Smooth muscle cell (in vitro differentiated cells): ENCODE results near the gene APOM. TPM values are rescaled to one million over a fixed set of nuclear protein-coding genes. Genes with fewer than 3 reads are reported as not detected.

Source experiments
- DNase-seq: peaks from one replicate; lab custom pipeline; 2025; ENCODE audit not compliant: unreplicated experiment; lab: John Stamatoyannopoulos, UW
- H2AFZ ChIP-seq: fragments of 200-600 bp; sonication (generic); 2 replicates; pipeline ENCODE4 v1.6.0; 2016; ENCODE audit warnings: antibody characterized with exemption, low read depth, mild to moderate bottlenecking
- H3F3A ChIP-seq: fragments of 200-600 bp; sonication (generic); 2 replicates; pipeline ENCODE4 v1.6.0; 2017; ENCODE audit warnings: antibody characterized with exemption, low read depth
- H3K27ac ChIP-seq: fragments of 200-600 bp; sonication (generic); 2 replicates; pipeline ENCODE4 v1.5.1; 2016; ENCODE audit warnings: low read depth, mild to moderate bottlenecking
- H3K27me3 ChIP-seq: fragments of 200-600 bp; sonication (generic); 2 replicates; pipeline ENCODE4 v1.6.1; 2016; ENCODE audit warnings: low read depth, mild to moderate bottlenecking
- H3K36me3 ChIP-seq: fragments of 200-600 bp; sonication (generic); 2 replicates; pipeline ENCODE4 v1.5.1; 2016; ENCODE audit warnings: low read depth
- H3K4me1 ChIP-seq: fragments of 200-600 bp; sonication (generic); 2 replicates; pipeline ENCODE4 v1.5.1; 2016; ENCODE audit warnings: low read depth
- H3K4me2 ChIP-seq: fragments of 200-600 bp; sonication (generic); 2 replicates; pipeline ENCODE4 v1.6.0; 2016; ENCODE audit warnings: mild to moderate bottlenecking
- H3K4me3 ChIP-seq: fragments of 200-600 bp; sonication (generic); 2 replicates; pipeline ENCODE4 v1.5.1; 2016; ENCODE audit warnings: mild to moderate bottlenecking
- H3K79me2 ChIP-seq: fragments of 200-600 bp; sonication (generic); 2 replicates; pipeline ENCODE4 v1.6.0; 2016; ENCODE audit warnings: low read depth, mild to moderate bottlenecking
- H3K9ac ChIP-seq: fragments of 200-600 bp; sonication (generic); 2 replicates; pipeline ENCODE4 v1.6.0; 2016; ENCODE audit warnings: low read depth
- H3K9me3 ChIP-seq: fragments of 200-600 bp; sonication (generic); replicated peaks from 2 replicates; pipeline ENCODE4 v1.5.1; 2016; ENCODE audit warnings: low read depth
- H4K20me1 ChIP-seq: fragments of 200-600 bp; sonication (generic); 2 replicates; pipeline ENCODE4 v1.6.0; 2016; ENCODE audit warnings: low read depth
- WGBS: methylation state at CpG from one replicate; pipeline ENCODE4 v1.1.7; 2016; ENCODE audit warnings: low lambda C conversion rate; 5-methylcytosine and 5-hydroxymethylcytosine counted together
- polyA plus RNA-seq: library from polyadenylated mRNA; unstranded; fragments of >200 nt; fragmentation: Nextera tagmentation; extraction: Ambion mirVana; gene quantifications from 2 replicates; pipeline ENCODE4 v1.2.1, GENCODE V29; 2016
- total RNA-seq: library from RNA; depleted of rRNA; stranded (reverse); fragments of >200 nt; gene quantifications from 2 replicates; pipeline ENCODE4 v1.2.3, GENCODE V29; 2014
- TF ChIP-seq, protein P1 (sequence below): fragments of 200-600 bp; sonication (generic); IDR thresholded peaks from 2 replicates; pipeline ENCODE4 v1.5.1; 2017; ENCODE audit warnings: borderline replicate concordance, mild to moderate bottlenecking, antibody characterized with exemption; ENCODE audit not compliant: insufficient read depth, poor library complexity, severe bottlenecking

Gene APOM
- total and polyA plus RNA-seq, 2 experiments from 2014 or later: 2.3 to 2.7 TPM

DNA sequence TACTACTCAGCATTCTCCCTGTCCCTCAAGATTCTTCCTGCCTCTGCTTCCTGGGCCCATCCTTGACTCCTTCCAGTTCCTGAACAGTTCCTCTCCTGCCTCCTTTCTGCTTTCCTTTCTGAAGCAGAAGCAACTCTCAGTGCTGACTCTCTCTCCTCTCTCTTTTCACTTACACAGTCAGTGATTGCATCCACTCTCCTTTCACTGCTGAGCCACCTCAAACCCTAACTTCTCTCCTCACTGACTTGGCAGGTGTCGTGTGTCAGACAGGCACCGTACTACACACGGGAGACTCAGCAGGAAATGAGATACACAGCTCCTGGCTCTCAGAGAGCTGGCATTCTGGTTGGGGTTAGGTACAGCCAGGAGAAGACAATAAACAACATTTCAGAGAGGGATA is 41.9 kb downstream of the APOM start:
- TF ChIP-seq, protein P1, sequence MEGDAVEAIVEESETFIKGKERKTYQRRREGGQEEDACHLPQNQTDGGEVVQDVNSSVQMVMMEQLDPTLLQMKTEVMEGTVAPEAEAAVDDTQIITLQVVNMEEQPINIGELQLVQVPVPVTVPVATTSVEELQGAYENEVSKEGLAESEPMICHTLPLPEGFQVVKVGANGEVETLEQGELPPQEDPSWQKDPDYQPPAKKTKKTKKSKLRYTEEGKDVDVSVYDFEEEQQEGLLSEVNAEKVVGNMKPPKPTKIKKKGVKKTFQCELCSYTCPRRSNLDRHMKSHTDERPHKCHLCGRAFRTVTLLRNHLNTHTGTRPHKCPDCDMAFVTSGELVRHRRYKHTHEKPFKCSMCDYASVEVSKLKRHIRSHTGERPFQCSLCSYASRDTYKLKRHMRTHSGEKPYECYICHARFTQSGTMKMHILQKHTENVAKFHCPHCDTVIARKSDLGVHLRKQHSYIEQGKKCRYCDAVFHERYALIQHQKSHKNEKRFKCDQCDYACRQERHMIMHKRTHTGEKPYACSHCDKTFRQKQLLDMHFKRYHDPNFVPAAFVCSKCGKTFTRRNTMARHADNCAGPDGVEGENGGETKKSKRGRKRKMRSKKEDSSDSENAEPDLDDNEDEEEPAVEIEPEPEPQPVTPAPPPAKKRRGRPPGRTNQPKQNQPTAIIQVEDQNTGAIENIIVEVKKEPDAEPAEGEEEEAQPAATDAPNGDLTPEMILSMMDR: no peak
- H3K4me2 ChIP-seq: no peak overlapping the region
- H3K9ac ChIP-seq: no peak overlapping the region
- no peaks in the 10 kb centered on the region for H3K36me3 ChIP-seq
- H4K20me1 ChIP-seq: peaks cover 5% of the 10 kb centered on the region
- H2AFZ ChIP-seq: no peak overlapping the region
- WGBS: 91% methylated on average over 3 of the region's 3 CpGs
- H3F3A ChIP-seq: no peaks in the 10 kb centered on the region
- DNase-seq: no peak
- peaks cover 10% of the 10 kb centered on the region for H3K4me1 ChIP-seq
- no peaks in the 10 kb centered on the region for H3K9me3 ChIP-seq
- H3K27me3 ChIP-seq: no peaks in the 10 kb centered on the region
- H3K79me2 ChIP-seq: peaks cover 24% of the 10 kb centered on the region
- no peak overlapping the region for H3K27ac ChIP-seq
- H3K4me3 ChIP-seq: no peak overlapping the region

DNA sequence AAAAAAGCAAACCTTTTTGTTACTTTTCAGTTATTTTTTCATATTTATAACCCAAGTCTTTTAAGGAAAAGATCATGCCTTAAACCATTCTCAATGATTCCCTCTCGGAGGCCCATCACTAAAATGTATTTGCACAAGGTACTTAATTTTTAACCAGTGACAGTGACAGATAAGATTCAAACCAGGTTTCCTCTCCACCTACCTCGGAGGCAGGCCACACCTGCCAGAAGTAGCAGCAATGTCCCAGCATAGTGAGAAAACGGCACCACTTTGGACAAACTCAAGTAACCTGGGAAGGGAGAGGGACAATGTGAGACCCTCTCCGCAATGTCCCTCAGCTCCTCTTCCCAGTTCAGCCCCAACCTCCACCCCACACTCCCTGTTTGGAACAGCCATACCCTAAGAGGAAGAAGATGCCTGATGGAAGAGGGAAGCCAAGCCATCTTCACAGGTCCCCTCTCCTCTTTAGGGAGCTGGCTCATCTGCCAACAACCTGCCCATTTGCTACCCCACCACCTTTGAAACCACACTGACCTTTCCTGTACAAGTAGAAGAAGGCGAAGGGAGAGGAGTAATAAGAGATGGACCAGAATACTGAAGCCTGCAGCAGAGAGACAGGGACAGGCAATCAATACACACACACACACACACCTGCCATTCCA is 45.2 kb downstream of the APOM start:
- H3K27ac ChIP-seq: no peak overlapping the region
- H3K9me3 ChIP-seq: no peaks in the 10 kb centered on the region
- H3K4me3 ChIP-seq: peak overlapping the region; percentile 2
- over 99% methylated on average over 5 of the region's 5 CpGs for WGBS
- H3K27me3 ChIP-seq: no peaks in the 10 kb centered on the region
- no peaks in the 10 kb centered on the region for H3F3A ChIP-seq
- peaks cover 27% of the 10 kb centered on the region for H3K79me2 ChIP-seq
- H3K36me3 ChIP-seq: no peaks in the 10 kb centered on the region
- no peak for DNase-seq
- peaks cover 10% of the 10 kb centered on the region for H3K4me1 ChIP-seq
- H3K4me2 ChIP-seq: no peak overlapping the region
- TF ChIP-seq, protein P1: no peak
- H2AFZ ChIP-seq: no peak overlapping the region
- H3K9ac ChIP-seq: no peak overlapping the region
- peaks cover 5% of the 10 kb centered on the region for H4K20me1 ChIP-seq

DNA sequence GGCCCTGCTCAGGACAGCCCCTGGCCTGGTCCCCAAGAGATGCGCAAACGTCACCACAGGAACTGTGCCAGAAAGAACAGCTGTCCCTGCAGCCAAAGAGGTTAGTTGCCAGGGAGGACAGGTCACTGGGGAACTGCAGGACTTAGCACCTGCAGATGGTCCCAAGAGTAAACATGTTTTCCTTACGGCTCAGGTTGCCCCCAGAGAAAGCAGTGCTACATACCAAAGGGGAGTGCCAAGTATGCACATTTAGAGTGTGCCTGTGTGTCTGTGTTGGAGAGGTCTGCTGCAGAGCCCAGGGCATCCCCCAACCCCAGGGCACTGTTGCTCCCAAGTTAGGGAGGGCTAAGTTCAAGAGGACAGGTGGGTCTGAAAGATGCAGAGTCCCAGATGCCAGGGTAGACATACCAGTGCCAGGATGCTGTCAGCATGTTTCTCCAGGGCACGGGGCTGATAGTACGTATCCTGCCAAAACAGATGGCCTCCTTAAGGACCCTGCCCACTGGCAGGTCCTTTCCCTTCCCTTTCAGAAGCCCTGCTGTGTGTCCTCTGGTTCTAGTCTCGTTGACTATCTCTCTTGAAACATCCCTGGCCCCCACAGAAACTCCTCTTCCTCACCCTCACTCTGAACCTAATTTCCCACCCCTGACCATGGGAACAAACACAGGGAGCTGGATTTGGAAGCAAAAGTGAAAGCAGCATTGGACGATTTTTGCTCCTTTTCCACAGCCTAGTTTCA is 46.1 kb downstream of the APOM start:
- peaks cover 10% of the 10 kb centered on the region for H3K4me1 ChIP-seq
- peaks cover 5% of the 10 kb centered on the region for H4K20me1 ChIP-seq
- H3K9me3 ChIP-seq: no peaks in the 10 kb centered on the region
- no peaks in the 10 kb centered on the region for H3K36me3 ChIP-seq
- no peak for DNase-seq
- peak overlapping the region; percentile 82 for H2AFZ ChIP-seq
- peaks cover 27% of the 10 kb centered on the region for H3K79me2 ChIP-seq
- H3K4me3 ChIP-seq: peak overlapping the region; percentile 71
- TF ChIP-seq, protein P1: no peak
- H3F3A ChIP-seq: no peaks in the 10 kb centered on the region
- peak overlapping the region; percentile 90 for H3K9ac ChIP-seq
- peak overlapping the region; percentile 81 for H3K27ac ChIP-seq
- peak overlapping the region; percentile 86 for H3K4me2 ChIP-seq
- no peaks in the 10 kb centered on the region for H3K27me3 ChIP-seq
- 58% methylated on average over 7 of the region's 7 CpGs for WGBS

DNA sequence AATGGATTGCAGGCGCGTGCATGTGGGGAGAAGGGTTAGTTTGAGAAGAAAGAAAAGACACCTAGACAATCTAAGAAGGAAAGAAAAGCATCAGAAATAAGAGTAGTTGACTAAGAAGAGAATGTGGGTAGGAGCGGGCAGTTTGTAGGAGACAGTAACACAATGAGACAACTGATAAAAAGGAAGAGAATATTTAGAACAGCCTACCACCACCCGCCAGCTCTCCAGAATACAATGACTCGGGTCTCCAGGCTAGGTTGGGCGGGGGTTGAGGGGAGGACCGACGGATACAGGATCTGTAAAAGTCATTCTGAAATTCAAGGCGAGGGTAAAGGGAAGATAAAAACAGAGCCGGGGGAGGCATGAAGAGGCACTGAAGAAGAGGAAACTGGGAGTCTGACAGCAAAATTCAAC is 46.7 kb downstream of the APOM start:
- H2AFZ ChIP-seq: peak overlapping the region; percentile 82
- H3K4me2 ChIP-seq: peak overlapping the region; percentile 86
- peak overlapping the region; percentile 90 for H3K9ac ChIP-seq
- DNase-seq: no peak
- H4K20me1 ChIP-seq: peaks cover 5% of the 10 kb centered on the region
- no peaks in the 10 kb centered on the region for H3K9me3 ChIP-seq
- H3F3A ChIP-seq: no peaks in the 10 kb centered on the region
- no peaks in the 10 kb centered on the region for H3K36me3 ChIP-seq
- no peaks in the 10 kb centered on the region for H3K27me3 ChIP-seq
- WGBS: 6% methylated on average over 10 of the region's 10 CpGs
- TF ChIP-seq, protein P1: no peak
- H3K4me3 ChIP-seq: peak overlapping the region; percentile 71
- H3K79me2 ChIP-seq: peaks cover 27% of the 10 kb centered on the region
- peak overlapping the region; percentile 81 for H3K27ac ChIP-seq
- H3K4me1 ChIP-seq: peaks cover 10% of the 10 kb centered on the region
